Choroid plexus epithelial cell (primary cell): ENCODE data around the gene MANSC4.

ENCODE experiments used
- DNase-seq: peaks from one replicate; pipeline ENCODE4 v3.0.0-alpha.2; 2010; ENCODE audit warnings: low read depth
- H3K4me3 ChIP-seq: 2 replicates; pipeline ENCODE4 v1.5.1; 2011; ENCODE audit warnings: low read depth, mild to moderate bottlenecking, control low read depth, low read length, moderate library complexity
- TF ChIP-seq, protein P1 (sequence below): conservative IDR thresholded peaks from 2 replicates; pipeline ENCODE4 v1.5.1; 2011; ENCODE audit warnings: low read depth, mild to moderate bottlenecking, control low read depth, inconsistent platforms, low read length, moderate library complexity

Gene MANSC4

DNA sequence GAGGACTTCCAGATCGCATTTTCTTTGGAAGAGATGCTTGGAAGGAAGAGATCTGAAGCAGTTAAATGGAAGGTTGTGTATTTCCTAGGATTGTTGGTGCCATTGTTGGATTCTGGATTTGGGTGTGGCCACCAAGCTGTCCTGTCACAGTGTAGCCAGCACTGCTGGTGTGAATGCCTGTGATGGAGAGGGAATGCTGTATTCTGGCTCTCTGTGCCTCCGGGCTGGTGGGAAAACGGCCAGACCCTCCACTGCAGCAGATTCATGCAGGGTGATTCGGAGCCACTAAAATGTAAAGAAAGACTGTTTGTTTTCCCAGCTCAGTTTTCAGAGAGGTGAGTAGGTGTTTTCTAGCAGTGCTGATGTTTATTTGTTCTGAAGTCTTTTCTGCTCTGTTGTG, 30.7 kb upstream of the MANSC4 start:
- TF ChIP-seq, protein P1, sequence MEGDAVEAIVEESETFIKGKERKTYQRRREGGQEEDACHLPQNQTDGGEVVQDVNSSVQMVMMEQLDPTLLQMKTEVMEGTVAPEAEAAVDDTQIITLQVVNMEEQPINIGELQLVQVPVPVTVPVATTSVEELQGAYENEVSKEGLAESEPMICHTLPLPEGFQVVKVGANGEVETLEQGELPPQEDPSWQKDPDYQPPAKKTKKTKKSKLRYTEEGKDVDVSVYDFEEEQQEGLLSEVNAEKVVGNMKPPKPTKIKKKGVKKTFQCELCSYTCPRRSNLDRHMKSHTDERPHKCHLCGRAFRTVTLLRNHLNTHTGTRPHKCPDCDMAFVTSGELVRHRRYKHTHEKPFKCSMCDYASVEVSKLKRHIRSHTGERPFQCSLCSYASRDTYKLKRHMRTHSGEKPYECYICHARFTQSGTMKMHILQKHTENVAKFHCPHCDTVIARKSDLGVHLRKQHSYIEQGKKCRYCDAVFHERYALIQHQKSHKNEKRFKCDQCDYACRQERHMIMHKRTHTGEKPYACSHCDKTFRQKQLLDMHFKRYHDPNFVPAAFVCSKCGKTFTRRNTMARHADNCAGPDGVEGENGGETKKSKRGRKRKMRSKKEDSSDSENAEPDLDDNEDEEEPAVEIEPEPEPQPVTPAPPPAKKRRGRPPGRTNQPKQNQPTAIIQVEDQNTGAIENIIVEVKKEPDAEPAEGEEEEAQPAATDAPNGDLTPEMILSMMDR: no peak

DNA sequence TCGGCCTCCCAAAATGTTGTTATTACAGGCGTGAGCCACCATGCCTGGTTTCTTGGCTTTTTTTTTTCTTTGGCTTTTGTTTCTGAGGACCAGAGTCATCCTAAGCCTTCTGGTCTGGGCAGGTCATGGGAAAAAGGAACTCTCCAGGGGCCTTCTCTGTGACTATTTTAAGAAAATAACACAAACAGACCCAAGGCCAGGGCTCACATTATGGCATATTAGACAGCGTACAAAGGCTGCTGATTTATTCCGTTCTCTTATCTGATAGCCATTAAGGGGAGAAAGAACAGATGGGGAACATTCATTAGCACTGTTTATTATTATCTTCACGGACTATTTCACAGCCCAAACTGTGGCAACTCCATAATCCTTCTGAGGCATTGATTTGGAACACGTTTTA, 28.8 kb upstream of the MANSC4 start:
- no peak for DNase-seq
- TF ChIP-seq, protein P1: no peak
- H3K4me3 ChIP-seq: no peak overlapping the region

More for the DNA sequence above, 30.7 kb upstream of the MANSC4 start:
- no peak overlapping the region for H3K4me3 ChIP-seq
- no peak for DNase-seq

GRCh38 chr12:27807063-27807703, 27.1 kb upstream of the MANSC4 start:
- TF ChIP-seq, protein P1: no peak
- no peak for DNase-seq
- no peak overlapping the region for H3K4me3 ChIP-seq

- TF ChIP-seq, protein P1: no peak
- no peak for DNase-seq
- H3K4me3 ChIP-seq: no peak overlapping the region
Measured at GRCh38 chr12:27806259-27806658, 26.2 kb upstream of the MANSC4 start.

DNA sequence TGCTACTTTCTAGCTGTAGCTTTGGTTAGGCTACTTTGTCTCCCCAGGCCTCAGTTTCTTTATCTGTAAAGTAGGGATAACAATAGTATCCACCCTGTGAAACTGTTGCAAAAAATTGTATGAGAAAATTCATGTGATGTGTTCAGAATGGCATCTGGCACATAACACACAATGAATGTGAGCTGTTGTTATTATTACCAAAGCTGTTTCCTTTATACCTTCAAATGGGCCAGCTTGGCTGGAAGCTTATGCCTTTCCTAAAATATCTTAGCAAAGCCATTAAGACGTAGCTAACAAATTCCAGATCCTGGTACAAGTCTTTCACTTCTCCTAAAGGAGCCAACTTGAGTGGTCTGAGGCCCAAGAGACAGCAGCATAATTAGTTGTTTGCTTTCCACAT, 25.2 kb upstream of the MANSC4 start:
- no peak overlapping the region for H3K4me3 ChIP-seq
- TF ChIP-seq, protein P1: no peak
- no peak for DNase-seq

GRCh38 chr12:27802936-27803335, 22.9 kb upstream of the MANSC4 start:
- TF ChIP-seq, protein P1: no peak
- no peak overlapping the region for H3K4me3 ChIP-seq
- no peak for DNase-seq

DNA sequence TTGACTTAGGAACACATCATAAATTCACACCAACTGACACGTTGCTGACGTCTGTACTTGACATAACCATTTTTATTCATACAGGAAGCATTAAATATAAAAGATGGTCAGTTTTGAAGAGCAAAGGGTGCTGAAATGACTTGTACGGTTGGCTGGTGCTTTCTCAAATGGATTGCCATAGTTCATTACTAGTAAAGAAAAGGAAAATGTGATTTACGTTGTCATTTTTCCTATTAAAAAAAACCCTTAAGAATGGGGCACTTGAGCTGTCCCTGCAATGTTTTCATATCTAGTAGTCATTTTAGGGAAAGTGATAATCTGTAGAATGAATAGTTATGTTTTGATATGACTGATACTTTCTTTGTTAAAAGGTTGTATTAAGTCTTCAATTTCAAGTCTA, 22.5 kb upstream of the MANSC4 start:
- no peak for DNase-seq
- TF ChIP-seq, protein P1: no peak
- H3K4me3 ChIP-seq: no peak overlapping the region
